Stimulated activated naive B cell treated with anti-CD40 and anti-IgM and Interleukin-4, amounts not matched to agents 10 μg/mL and 1 μg/mL and 100 μg/mL, for 72 hours (primary cell): Measurements from ENCODE around the gene LDLR.
"Not testable (repeated sequence)": the region's sequence is repeated elsewhere in the genome, so short reads cannot be mapped to it uniquely, and the experiment has no call there.

Experiments
- ATAC-seq, 2 donors: fragments of 150-1000 bp; cut with Tn5 transposase; replicated peaks; 2 replicates each; pipeline ENCODE4 v1.10.0; 2021; ENCODE audit warnings: moderate library complexity in 1 of 2
- DNase-seq: peaks from one replicate; pipeline ENCODE4 v3.0.0; 2021
- H3K27ac Mint-ChIP-seq: one replicate; pipeline ENCODE4 v1.8.0; 2022; ENCODE audit warnings: mild to moderate bottlenecking, mixed read lengths
- H3K27me3 Mint-ChIP-seq, 2 donors: one replicate each; pipeline ENCODE4 v1.8.0; 2022; ENCODE audit warnings: mixed read lengths in 2 of 2
- H3K36me3 Mint-ChIP-seq, 2 donors: one replicate each; pipeline ENCODE4 v1.8.0; 2022; ENCODE audit warnings: mixed read lengths in 2 of 2, mild to moderate bottlenecking in 1 of 2
- H3K4me1 Mint-ChIP-seq, 2 donors: one replicate each; pipeline ENCODE4 v1.8.0; 2022; ENCODE audit warnings: mixed read lengths in 2 of 2, mild to moderate bottlenecking in 1 of 2
- H3K4me3 Mint-ChIP-seq, 2 donors: one replicate each; pipeline ENCODE4 v1.8.0; 2022; ENCODE audit warnings: mild to moderate bottlenecking in 2 of 2, mixed read lengths in 2 of 2, moderate library complexity in 1 of 2
- H3K9me3 Mint-ChIP-seq, 2 donors: one replicate each; pipeline ENCODE4 v1.8.0; 2022; ENCODE audit warnings: mixed read lengths in 2 of 2, mild to moderate bottlenecking in 1 of 2

The LDLR gene

GRCh38 chr19:11169896-11170678 is 80.8 kb downstream of the LDLR start:
- DNase-seq (no peak), ATAC-seq (no peak)
- Mint-ChIP-seq H3K27me3 (peaks cover 0 to 3% of the 10 kb centered on the region in 2 donors), H3K4me1 (no peaks in the 10 kb centered on the region), H3K27ac (no peak overlapping the region), H3K9me3 (no peaks in the 10 kb centered on the region), H3K4me3 (no peak overlapping the region), H3K36me3 (peaks cover 0 to 1% of the 10 kb centered on the region in 2 donors)

GRCh38 chr19:11171144-11171543 is 81.9 kb downstream of the LDLR start:
- Mint-ChIP-seq H3K27me3 (peaks cover 0 to 3% of the 10 kb centered on the region in 2 donors), H3K4me1 (no peaks in the 10 kb centered on the region), H3K27ac (no peak overlapping the region), H3K4me3 (no peak overlapping the region), H3K9me3 (no peaks in the 10 kb centered on the region), H3K36me3 (peaks cover 0 to 1% of the 10 kb centered on the region in 2 donors)
- DNase-seq (no peak), ATAC-seq (no peak)

- Mint-ChIP-seq H3K9me3 (no peaks in the 10 kb centered on the region), H3K4me1 (no peaks in the 10 kb centered on the region), H3K27ac (no peak overlapping the region), H3K4me3 (no peak overlapping the region), H3K27me3 (peaks cover 0 to 4% of the 10 kb centered on the region in 2 donors), H3K36me3 (no peaks in the 10 kb centered on the region)
- DNase-seq (no peak), ATAC-seq (no peak)
Observed at GRCh38 chr19:11172576-11172975, 83.3 kb downstream of the LDLR start.

GRCh38 chr19:11173516-11174155 is 84.4 kb downstream of the LDLR start:
- ATAC-seq (no peak), DNase-seq (no peak)
- H3K9me3 Mint-ChIP-seq = no peaks in the 10 kb centered on the region
- no peaks in the 10 kb centered on the region for H3K36me3 Mint-ChIP-seq
- H3K4me3 Mint-ChIP-seq = no peak overlapping the region
- H3K27me3 Mint-ChIP-seq = peaks cover 0 to 7% of the 10 kb centered on the region in 2 donors
- H3K27ac Mint-ChIP-seq = no peak overlapping the region
- H3K4me1 Mint-ChIP-seq = no peaks in the 10 kb centered on the region

GRCh38 chr19:11174336-11174735 is 85.1 kb downstream of the LDLR start:
- Mint-ChIP-seq H3K4me1 (peaks cover 0 to 2% of the 10 kb centered on the region in 2 donors), H3K27me3 (peaks cover 0 to 7% of the 10 kb centered on the region in 2 donors), H3K9me3 (no peaks in the 10 kb centered on the region), H3K4me3 (no peak overlapping the region), H3K36me3 (no peaks in the 10 kb centered on the region), H3K27ac (no peak overlapping the region)
- ATAC-seq = no peak
- no peak for DNase-seq

- Mint-ChIP-seq H3K4me1 (peaks cover 11 to 15% of the 10 kb centered on the region in 2 donors), H3K4me3 (no peak overlapping the region), H3K9me3 (no peaks in the 10 kb centered on the region), H3K36me3 (no peaks in the 10 kb centered on the region), H3K27me3 (peaks cover 0 to 7% of the 10 kb centered on the region in 2 donors), H3K27ac (no peak overlapping the region)
- DNase-seq = no peak
- ATAC-seq = no peak
Observed at GRCh38 chr19:11175920-11176319, 86.7 kb downstream of the LDLR start.

GRCh38 chr19:11176466-11177193 is 87.4 kb downstream of the LDLR start:
- Mint-ChIP-seq H3K36me3 (no peaks in the 10 kb centered on the region), H3K27me3 (peaks cover 5 to 12% of the 10 kb centered on the region in 2 donors), H3K27ac (no peak overlapping the region), H3K4me1 (peaks cover 12 to 15% of the 10 kb centered on the region in 2 donors), H3K9me3 (no peaks in the 10 kb centered on the region), H3K4me3 (no peak overlapping the region)
- DNase-seq (no peak), ATAC-seq (no peak)

GRCh38 chr19:11177592-11177991 is 88.3 kb downstream of the LDLR start:
- Mint-ChIP-seq H3K4me1 (peaks cover 12 to 15% of the 10 kb centered on the region in 2 donors), H3K4me3 (no peak overlapping the region), H3K27me3 (peaks cover 5 to 12% of the 10 kb centered on the region in 2 donors), H3K36me3 (no peaks in the 10 kb centered on the region), H3K9me3 (no peaks in the 10 kb centered on the region), H3K27ac (no peak overlapping the region)
- no peak for ATAC-seq
- DNase-seq = no peak

- Mint-ChIP-seq H3K4me1 (peaks cover 12 to 15% of the 10 kb centered on the region in 2 donors), H3K27me3 (peaks cover 5 to 12% of the 10 kb centered on the region in 2 donors)
- not testable (repeated sequence) for H3K9me3 Mint-ChIP-seq, H3K27ac Mint-ChIP-seq, ATAC-seq, DNase-seq, H3K36me3 Mint-ChIP-seq, H3K4me3 Mint-ChIP-seq
Observed at GRCh38 chr19:11179145-11179465, 89.8 kb downstream of the LDLR start.

- H3K9me3 Mint-ChIP-seq = peaks cover 0 to 4% of the 10 kb centered on the region in 2 donors
- no peaks in the 10 kb centered on the region for H3K36me3 Mint-ChIP-seq
- H3K4me3 Mint-ChIP-seq = peak overlapping the region in 1 of 2 donors; percentile 52
- peaks cover 12 to 15% of the 10 kb centered on the region in 2 donors for H3K4me1 Mint-ChIP-seq
- peak overlapping the region; percentile 37 for H3K27ac Mint-ChIP-seq
- peak; percentile 62 for DNase-seq
- peaks cover 5 to 12% of the 10 kb centered on the region in 2 donors for H3K27me3 Mint-ChIP-seq
- peak; percentile 96 for ATAC-seq
Observed at GRCh38 chr19:11179716-11180297, 90.5 kb downstream of the LDLR start.

- Mint-ChIP-seq H3K27me3 (peaks cover 5 to 12% of the 10 kb centered on the region in 2 donors), H3K36me3 (no peaks in the 10 kb centered on the region), H3K27ac (peak overlapping the region; percentile 37), H3K4me3 (peak overlapping the region in 1 of 2 donors; percentile 13), H3K4me1 (peaks cover 12 to 15% of the 10 kb centered on the region in 2 donors), H3K9me3 (peaks cover 0 to 4% of the 10 kb centered on the region in 2 donors)
- ATAC-seq = peak; percentile 23 to 24
- DNase-seq = no peak
Observed at GRCh38 chr19:11180346-11180745, 91.1 kb downstream of the LDLR start.

GRCh38 chr19:11180975-11181374 is 91.7 kb downstream of the LDLR start:
- not testable (repeated sequence) for ATAC-seq, H3K36me3 Mint-ChIP-seq, H3K4me3 Mint-ChIP-seq, H3K9me3 Mint-ChIP-seq, H3K27ac Mint-ChIP-seq, DNase-seq
- Mint-ChIP-seq H3K27me3 (peaks cover 5 to 12% of the 10 kb centered on the region in 2 donors), H3K4me1 (peaks cover 12 to 15% of the 10 kb centered on the region in 2 donors)

GRCh38 chr19:11181488-11181887 is 92.2 kb downstream of the LDLR start:
- Mint-ChIP-seq H3K4me3 (no peak overlapping the region), H3K27ac (no peak overlapping the region), H3K36me3 (no peaks in the 10 kb centered on the region)

More at GRCh38 chr19:11181488-11181887, 92.2 kb downstream of the LDLR start:
- ATAC-seq (no peak), DNase-seq (no peak)
- H3K9me3 Mint-ChIP-seq = peaks cover 0 to 4% of the 10 kb centered on the region in 2 donors
- peaks cover 12 to 18% of the 10 kb centered on the region in 2 donors for H3K4me1 Mint-ChIP-seq
- H3K27me3 Mint-ChIP-seq = peaks cover 5 to 11% of the 10 kb centered on the region in 2 donors
